Activated CD8-positive, alpha-beta memory T cell treated with anti-CD3 and anti-CD28 coated beads, Interleukin-2, amount 10 ng/mL, durations not matched to agents 7 days and 5 days (primary cell): ENCODE results near the gene NOTUM. TPM values are rescaled to one million over a fixed set of nuclear protein-coding genes. Genes with fewer than 3 reads are reported as not detected.

Experiments used
- ATAC-seq: fragments of 150-1000 bp; cut with Tn5 transposase; one replicate; pipeline ENCODE4 v1.10.0; 2021; ENCODE audit warnings: moderate library complexity
- CTCF ChIA-PET: fragments of 350-600 bp; sonication (Branson Sonifier 250); formaldehyde crosslinking; loops from one replicate; lab custom pipeline; 2021; ENCODE audit warnings: antibody characterized with exemption; lab: Charles Lee
- DNase-seq: peaks from one replicate; pipeline ENCODE4 v3.0.0-alpha.2; 2020
- H3K27ac Mint-ChIP-seq: one replicate; pipeline ENCODE4 v1.8.0; 2021; ENCODE audit warnings: mild to moderate bottlenecking, mixed read lengths
- H3K27me3 Mint-ChIP-seq: one replicate; pipeline ENCODE4 v1.8.0; 2021; ENCODE audit warnings: mixed read lengths
- H3K36me3 Mint-ChIP-seq: one replicate; pipeline ENCODE4 v1.8.0; 2021; ENCODE audit warnings: mild to moderate bottlenecking, mixed read lengths
- H3K4me1 Mint-ChIP-seq: one replicate; pipeline ENCODE4 v1.8.0; 2021; ENCODE audit warnings: mixed read lengths
- H3K4me3 Mint-ChIP-seq: one replicate; pipeline ENCODE4 v1.8.0; 2021; ENCODE audit warnings: mild to moderate bottlenecking, moderate library complexity, mixed read lengths
- H3K9me3 Mint-ChIP-seq: one replicate; pipeline ENCODE4 v1.8.0; 2022; ENCODE audit warnings: low read depth, mixed read lengths
- total RNA-seq, 2 experiments: library from RNA; stranded (reverse); gene quantifications; one replicate each; pipeline ENCODE4 v1.2.3, GENCODE V29; 2021

NOTUM gene
- total RNA-seq, 2 experiments from 2014 or later = 0.21 TPM; not detected in 1

GRCh38 chr17:82000803-82001570, 40.0 kb upstream of the NOTUM start:
- Mint-ChIP-seq H3K4me3 (no peak overlapping the region), H3K27ac (no peak overlapping the region), H3K9me3 (no peaks in the 10 kb centered on the region), H3K27me3 (no peaks in the 10 kb centered on the region), H3K36me3 (no peaks in the 10 kb centered on the region), H3K4me1 (no peaks in the 10 kb centered on the region)
- DNase-seq = no peak
- CTCF ChIA-PET = no interaction called here
- no peak for ATAC-seq

GRCh38 chr17:81999976-82000802, 39.2 kb upstream of the NOTUM start:
- ATAC-seq (no peak), DNase-seq (no peak)
- no peaks in the 10 kb centered on the region for H3K9me3 Mint-ChIP-seq
- H3K4me1 Mint-ChIP-seq = no peaks in the 10 kb centered on the region
- H3K36me3 Mint-ChIP-seq = no peaks in the 10 kb centered on the region
- no peak overlapping the region for H3K27ac Mint-ChIP-seq
- H3K27me3 Mint-ChIP-seq = no peaks in the 10 kb centered on the region
- CTCF ChIA-PET = no interaction called here
- no peak overlapping the region for H3K4me3 Mint-ChIP-seq

- Mint-ChIP-seq H3K9me3 (no peaks in the 10 kb centered on the region), H3K27ac (no peak overlapping the region), H3K4me3 (no peak overlapping the region), H3K4me1 (no peaks in the 10 kb centered on the region), H3K36me3 (no peaks in the 10 kb centered on the region), H3K27me3 (no peaks in the 10 kb centered on the region)
- DNase-seq (no peak), ATAC-seq (no peak)
- CTCF ChIA-PET = no interaction called here
These were observed 38.6 kb upstream of the NOTUM start for GRCh38 chr17:81999587-81999975.

GRCh38 chr17:81998691-81999438, 37.9 kb upstream of the NOTUM start:
- H3K4me1 Mint-ChIP-seq = no peaks in the 10 kb centered on the region
- H3K4me3 Mint-ChIP-seq = no peak overlapping the region
- CTCF ChIA-PET = interaction anchor here (0.8 kb wide), 1 partner anchor 21 kb away, joined by 3 read pairs; no protein-coding TSS in a partner anchor
- no peak overlapping the region for H3K27ac Mint-ChIP-seq
- H3K36me3 Mint-ChIP-seq = no peaks in the 10 kb centered on the region
- H3K27me3 Mint-ChIP-seq = no peaks in the 10 kb centered on the region
- ATAC-seq (no peak), DNase-seq (no peak)
- H3K9me3 Mint-ChIP-seq = no peaks in the 10 kb centered on the region

GRCh38 chr17:81998212-81998611, 37.2 kb upstream of the NOTUM start:
- ATAC-seq = no peak
- Mint-ChIP-seq H3K4me1 (no peaks in the 10 kb centered on the region), H3K36me3 (no peaks in the 10 kb centered on the region), H3K4me3 (no peak overlapping the region), H3K27me3 (no peaks in the 10 kb centered on the region), H3K9me3 (no peaks in the 10 kb centered on the region), H3K27ac (no peak overlapping the region)
- CTCF ChIA-PET = interaction anchor here (0.8 kb wide), 1 partner anchor 22 kb away, joined by 3 read pairs; no protein-coding TSS in a partner anchor
- no peak for DNase-seq

GRCh38 chr17:81996757-81997441, 35.9 kb upstream of the NOTUM start:
- ATAC-seq (no peak), DNase-seq (no peak)
- Mint-ChIP-seq H3K4me1 (no peaks in the 10 kb centered on the region), H3K36me3 (no peaks in the 10 kb centered on the region), H3K9me3 (no peaks in the 10 kb centered on the region), H3K27ac (no peak overlapping the region), H3K27me3 (no peaks in the 10 kb centered on the region), H3K4me3 (no peak overlapping the region)
- CTCF ChIA-PET = interaction anchor here (0.6 to 1.4 kb wide), 3 partner anchors 37 to 171 kb away, joined by 3 to 6 read pairs (median 3); partner anchors contain the start of gene DCXR

GRCh38 chr17:81996232-81996756, 35.3 kb upstream of the NOTUM start:
- H3K27me3 Mint-ChIP-seq = no peaks in the 10 kb centered on the region
- ATAC-seq (no peak), DNase-seq (no peak)
- H3K9me3 Mint-ChIP-seq = no peaks in the 10 kb centered on the region
- no peak overlapping the region for H3K4me3 Mint-ChIP-seq
- H3K4me1 Mint-ChIP-seq = no peaks in the 10 kb centered on the region
- CTCF ChIA-PET = interaction anchor here (1.4 kb wide), 1 partner anchor 37 kb away, joined by 6 read pairs; no protein-coding TSS in a partner anchor
- no peaks in the 10 kb centered on the region for H3K36me3 Mint-ChIP-seq
- no peak overlapping the region for H3K27ac Mint-ChIP-seq

GRCh38 chr17:81995463-81996231, 34.7 kb upstream of the NOTUM start:
- no peaks in the 10 kb centered on the region for H3K36me3 Mint-ChIP-seq
- H3K4me3 Mint-ChIP-seq = no peak overlapping the region
- no peak overlapping the region for H3K27ac Mint-ChIP-seq
- H3K9me3 Mint-ChIP-seq = no peaks in the 10 kb centered on the region
- H3K4me1 Mint-ChIP-seq = no peaks in the 10 kb centered on the region
- CTCF ChIA-PET = no interaction called here
- no peak for ATAC-seq
- H3K27me3 Mint-ChIP-seq = no peaks in the 10 kb centered on the region
- no peak for DNase-seq

- H3K4me3 Mint-ChIP-seq = no peak overlapping the region
- H3K4me1 Mint-ChIP-seq = no peaks in the 10 kb centered on the region
- H3K36me3 Mint-ChIP-seq = no peaks in the 10 kb centered on the region
- DNase-seq (no peak), ATAC-seq (no peak)
- CTCF ChIA-PET = no interaction called here
- H3K9me3 Mint-ChIP-seq = no peaks in the 10 kb centered on the region
- H3K27me3 Mint-ChIP-seq = no peaks in the 10 kb centered on the region
- no peak overlapping the region for H3K27ac Mint-ChIP-seq
These were observed 33.8 kb upstream of the NOTUM start for GRCh38 chr17:81994593-81995462.

- ATAC-seq (no peak), DNase-seq (no peak)
- H3K27me3 Mint-ChIP-seq = no peaks in the 10 kb centered on the region
- CTCF ChIA-PET = no interaction called here
- no peak overlapping the region for H3K4me3 Mint-ChIP-seq
- H3K27ac Mint-ChIP-seq = no peak overlapping the region
- no peaks in the 10 kb centered on the region for H3K36me3 Mint-ChIP-seq
- no peaks in the 10 kb centered on the region for H3K4me1 Mint-ChIP-seq
- H3K9me3 Mint-ChIP-seq = no peaks in the 10 kb centered on the region
These were observed 33.0 kb upstream of the NOTUM start for GRCh38 chr17:81993729-81994592.
